Subcutaneous adipose tissue (tissue), 4 donors: ENCODE measurements around the gene TWSG1. TPM values are rescaled to one million over a fixed set of nuclear protein-coding genes. Genes with fewer than 3 reads are reported as not detected.

ENCODE experiments used
- total RNA-seq, 4 donors: library from RNA; depleted of rRNA; stranded (reverse); fragments of >200 nt; gene quantifications; one replicate each; pipeline ENCODE4 v1.1.0, GENCODE V29; 2016
- TF ChIP-seq, protein P1 (sequence below): fragments of 450-650 bp; IDR thresholded peaks from one replicate; pipeline ENCODE4 v1.5.1; 2016; ENCODE audit warnings: low read depth, mild to moderate bottlenecking, control low read depth, antibody characterized with exemption, moderate library complexity

The TWSG1 gene
- total RNA-seq, 4 donors from 2014 or later, result 13.6 to 45.2 (median 38.2) TPM

GRCh38 chr18:9419956-9420631 is 85.5 kb downstream of the TWSG1 start:
- TF ChIP-seq, protein P1, sequence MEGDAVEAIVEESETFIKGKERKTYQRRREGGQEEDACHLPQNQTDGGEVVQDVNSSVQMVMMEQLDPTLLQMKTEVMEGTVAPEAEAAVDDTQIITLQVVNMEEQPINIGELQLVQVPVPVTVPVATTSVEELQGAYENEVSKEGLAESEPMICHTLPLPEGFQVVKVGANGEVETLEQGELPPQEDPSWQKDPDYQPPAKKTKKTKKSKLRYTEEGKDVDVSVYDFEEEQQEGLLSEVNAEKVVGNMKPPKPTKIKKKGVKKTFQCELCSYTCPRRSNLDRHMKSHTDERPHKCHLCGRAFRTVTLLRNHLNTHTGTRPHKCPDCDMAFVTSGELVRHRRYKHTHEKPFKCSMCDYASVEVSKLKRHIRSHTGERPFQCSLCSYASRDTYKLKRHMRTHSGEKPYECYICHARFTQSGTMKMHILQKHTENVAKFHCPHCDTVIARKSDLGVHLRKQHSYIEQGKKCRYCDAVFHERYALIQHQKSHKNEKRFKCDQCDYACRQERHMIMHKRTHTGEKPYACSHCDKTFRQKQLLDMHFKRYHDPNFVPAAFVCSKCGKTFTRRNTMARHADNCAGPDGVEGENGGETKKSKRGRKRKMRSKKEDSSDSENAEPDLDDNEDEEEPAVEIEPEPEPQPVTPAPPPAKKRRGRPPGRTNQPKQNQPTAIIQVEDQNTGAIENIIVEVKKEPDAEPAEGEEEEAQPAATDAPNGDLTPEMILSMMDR, result no peak

- TF ChIP-seq, protein P1, result no peak
Observed at GRCh38 chr18:9421096-9421900, 86.7 kb downstream of the TWSG1 start.

DNA sequence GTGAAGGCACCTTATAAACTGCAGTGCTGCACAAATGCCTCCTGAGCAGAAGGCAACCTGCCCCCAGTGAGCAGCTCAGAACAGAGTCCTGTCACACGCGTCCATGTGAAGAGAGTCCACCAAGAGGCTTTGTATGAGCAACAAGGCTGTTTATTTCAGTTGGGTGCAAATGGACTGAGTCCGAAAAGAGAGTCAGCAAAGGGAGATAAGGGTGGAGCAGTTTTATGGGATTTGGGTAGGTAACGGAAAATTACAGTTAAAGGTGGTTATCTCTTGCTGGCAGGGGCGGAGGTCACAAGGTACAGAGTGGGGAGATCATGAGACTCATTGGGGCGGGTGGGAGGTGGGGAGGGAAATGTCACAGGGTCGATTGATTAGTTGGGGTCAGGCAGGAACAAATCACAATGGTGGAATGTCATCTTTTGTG is 87.3 kb downstream of the TWSG1 start:
- TF ChIP-seq, protein P1, result no peak

DNA sequence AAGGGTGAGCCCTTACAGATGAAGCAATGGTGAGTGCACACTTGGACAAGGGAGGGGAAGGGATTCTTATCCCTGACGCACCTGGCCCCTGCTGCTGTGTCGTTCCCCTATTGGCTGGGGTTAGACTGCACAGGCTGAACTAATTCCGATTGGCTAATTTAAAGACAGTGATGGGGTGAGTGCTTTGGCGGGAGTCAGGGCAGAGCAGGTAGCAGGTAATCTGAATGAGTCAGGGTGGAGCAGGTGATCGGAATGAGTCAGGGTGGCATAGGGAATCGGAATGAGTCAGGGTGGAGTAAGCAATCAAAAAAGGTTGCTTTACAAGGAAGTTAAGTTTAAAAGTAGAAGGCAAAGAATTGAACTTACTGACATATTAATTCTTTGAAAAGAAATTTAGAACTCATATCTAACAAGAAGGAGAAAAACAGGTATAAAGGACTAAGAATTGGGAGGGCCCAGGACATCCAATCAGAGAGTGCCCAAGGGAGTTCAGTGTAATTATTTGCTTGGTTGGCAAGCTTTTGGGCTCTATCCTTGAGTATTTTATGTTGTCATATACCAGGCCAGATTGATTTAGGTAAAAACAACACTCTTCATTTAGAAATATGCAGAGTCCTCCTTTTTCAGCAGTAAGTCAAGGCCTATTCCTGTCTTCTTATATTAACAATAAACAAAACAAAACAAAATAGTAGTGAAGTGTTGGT is 88.4 kb downstream of the TWSG1 start:
- TF ChIP-seq, protein P1, result no peak

DNA sequence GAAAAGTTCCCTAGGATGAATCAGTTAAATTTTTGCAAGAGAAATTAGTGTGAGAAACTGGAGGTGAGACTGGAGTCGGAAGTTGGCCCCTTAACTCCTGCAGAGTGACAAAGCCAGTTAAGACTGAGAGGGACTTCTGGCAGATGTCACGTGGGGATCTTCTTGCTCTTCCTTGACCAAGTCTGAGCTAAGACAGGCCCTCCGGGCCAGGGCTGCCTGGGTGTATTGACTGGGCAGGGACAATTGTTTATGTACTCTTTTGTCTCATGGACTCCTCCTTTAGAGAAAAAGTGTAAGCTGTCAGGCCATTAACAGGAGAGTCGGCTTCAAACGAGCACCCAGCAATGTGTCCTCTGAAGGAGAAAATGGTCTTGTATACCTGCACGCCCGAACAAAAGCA is 92.2 kb downstream of the TWSG1 start:
- TF ChIP-seq, protein P1, result no peak

GRCh38 chr18:9428301-9428706 is 93.7 kb downstream of the TWSG1 start:
- TF ChIP-seq, protein P1, result no peak
